K562 (cell line): ENCODE measurements around the gene SFXN3. TPM values are rescaled to one million over a fixed set of nuclear protein-coding genes. Genes with fewer than 3 reads are reported as not detected.
A peak's percentile ranks its signal among the peaks of the same experiment; 100 is the strongest.

Experiments used
- ATAC-seq: fragments of 200-7000 bp; cut with Tn5 transposase; 3 replicates; pipeline ENCODE4 v1.9.1; 2020; ENCODE audit warnings: moderate library complexity
- BruUV-seq: library from RNA; stranded (reverse); fragments of 400-500 nt; replicated peaks from 2 replicates; lab custom pipeline; 2021; lab: Mats Ljungman, UMichigan
- CTCF ChIA-PET: fragments of 300-600 bp; formaldehyde crosslinking; extraction: SDS; loops from one replicate; lab custom pipeline; 2021; ENCODE audit warnings: low intra/inter-chr PET ratio; lab: Yijun Ruan, JAX
- POLR2A ChIA-PET: fragments of 300-600, 350-650 bp; sonication (Branson Sonifier 250); formaldehyde crosslinking; extraction: SDS; loops from one replicate; lab custom pipeline; 2021; ENCODE audit warnings: antibody characterized with exemption, inconsistent platforms; lab: Yijun Ruan, JAX
- DNase-seq, 4 experiments: peaks; one replicate each; pipeline versions ENCODE4 v3.0.0 to v3.0.0-alpha.2; 2011 to 2018; ENCODE audit warnings: low spot score in 3 of 4, mixed read lengths in 3 of 4; ENCODE audit errors: extremely low read depth in 1 of 4
- FAIRE-seq: peaks from 2 replicates; lab custom pipeline; 2011; peaks lifted over from hg19 to GRCh38; lab: Jason Lieb, UNC
- H2AFZ ChIP-seq: 2 replicates; pipeline ENCODE4 v1.6.0; 2011; ENCODE audit warnings: low read depth, low read length, control low read depth, inconsistent platforms
- H3K27ac ChIP-seq: fragments of 200-600 bp; 3 replicates; pipeline ENCODE4 v1.8.0; 2011; ENCODE audit warnings: low read depth, mild to moderate bottlenecking, control low read depth, inconsistent platforms, low read length, moderate library complexity, mixed read lengths; ENCODE audit errors: extremely low read depth
- H3K27me3 ChIP-seq, 2 experiments: fragments of 300-600 bp in 1 of 2; 2 replicates in 1 of 2; 3 replicates in 1 of 2; pipeline versions ENCODE4 v1.6.0 to v1.8.0; 2011; ENCODE audit warnings: inconsistent platforms in 2 of 2, low read length in 2 of 2, mild to moderate bottlenecking in 1 of 2, mixed read lengths in 1 of 2, moderate library complexity in 1 of 2; ENCODE audit not compliant: control insufficient read depth in 2 of 2, insufficient read depth in 2 of 2
- H3K36me3 ChIP-seq: fragments of 300-600 bp; 3 replicates; pipeline ENCODE4 v1.8.0; 2011; ENCODE audit warnings: mild to moderate bottlenecking, low read length, inconsistent platforms; ENCODE audit not compliant: control insufficient read depth, insufficient read depth
- H3K4me1 ChIP-seq, 2 experiments: fragments of 200-600 bp in 1 of 2; replicated peaks in 1 of 2; 2 replicates in 1 of 2; 3 replicates in 1 of 2; pipeline versions ENCODE4 v1.5.1 to v1.8.0; 2011; ENCODE audit warnings: inconsistent platforms in 2 of 2, low read length in 2 of 2, mild to moderate bottlenecking in 1 of 2, mixed read lengths in 1 of 2, moderate library complexity in 1 of 2; ENCODE audit not compliant: control insufficient read depth in 2 of 2, insufficient read depth in 2 of 2
- H3K4me2 ChIP-seq: 2 replicates; pipeline ENCODE4 v1.6.1; 2011; ENCODE audit warnings: low read length, control low read depth, inconsistent platforms, mixed read lengths; ENCODE audit not compliant: insufficient read depth
- H3K4me3 ChIP-seq: fragments of 200-600 bp; sonication (generic), shearing (Covaris generic); 2 replicates; pipeline ENCODE4 v1.5.1; 2016; ENCODE audit warnings: control low read depth, inconsistent platforms
- H3K79me2 ChIP-seq: fragments of 200-600 bp; 3 replicates; pipeline ENCODE4 v1.8.0; 2011; ENCODE audit warnings: low read length, inconsistent platforms; ENCODE audit not compliant: control insufficient read depth, insufficient read depth
- H3K9ac ChIP-seq, 2 experiments: 2 replicates each; pipeline versions ENCODE4 v1.6.0 to v1.6.1; 2011; ENCODE audit warnings: low read depth in 2 of 2, low read length in 2 of 2, control low read depth in 1 of 2, inconsistent platforms in 1 of 2, mild to moderate bottlenecking in 1 of 2, mixed read lengths in 1 of 2; ENCODE audit not compliant: insufficient read depth in 1 of 2
- H3K9me1 ChIP-seq: one replicate; pipeline ENCODE4 v1.6.0; 2011; ENCODE audit warnings: inconsistent platforms, mild to moderate bottlenecking, low read length, moderate library complexity; ENCODE audit not compliant: control insufficient read depth, insufficient read depth
- H3K9me3 ChIP-seq: replicated peaks from 2 replicates; pipeline ENCODE4 v1.5.1; 2011; ENCODE audit warnings: low read depth, low read length, inconsistent platforms; ENCODE audit not compliant: control insufficient read depth, insufficient read depth
- H4K20me1 ChIP-seq: replicated peaks from 2 replicates; pipeline ENCODE4 v1.6.1; 2011; ENCODE audit warnings: low read length, inconsistent platforms, mixed read lengths; ENCODE audit not compliant: control insufficient read depth, insufficient read depth
- BRF1 ChIP-seq: IDR thresholded peaks from 3 replicates; pipeline ENCODE4 v1.6.1; 2011; ENCODE audit warnings: borderline replicate concordance, mild to moderate bottlenecking; ENCODE audit not compliant: insufficient read length; ENCODE audit errors: extremely low read depth
- HMGN3 ChIP-seq: IDR thresholded peaks from 2 replicates; pipeline ENCODE4 v1.6.1; 2011; ENCODE audit warnings: borderline replicate concordance, low read depth, mild to moderate bottlenecking, mixed read lengths, low read length; ENCODE audit not compliant: insufficient read length; ENCODE audit errors: extremely low read depth
- ID3 ChIP-seq, 2 experiments: fragments of 250-450 bp in 1 of 2; fragments of 450-650 bp in 1 of 2; sonication (Bioruptor Pico) in 1 of 2; IDR thresholded peaks; 2 replicates each; pipeline versions ENCODE4 v1.6.1 to v1.8.0; 2016 to 2021; ENCODE audit warnings: mild to moderate bottlenecking in 2 of 2, moderate library complexity in 2 of 2, missing compliant biosample characterization in 1 of 2, missing genetic modification characterization in 1 of 2
- MBD2 ChIP-seq: sonication (generic); IDR thresholded peaks from 2 replicates; pipeline ENCODE4 v1.6.1; 2016; ENCODE audit warnings: low read depth, borderline replicate concordance
- NFIC ChIP-seq: fragments of 450-650 bp; IDR thresholded peaks from 2 replicates; pipeline ENCODE4 v1.6.1; 2017; ENCODE audit warnings: mild to moderate bottlenecking, inconsistent platforms
- ZNF436 ChIP-seq: fragments of 250-450, 450-650 bp; sonication (Bioruptor Pico); formaldehyde crosslinking; IDR thresholded peaks from 2 replicates; pipeline ENCODE4 v1.7.0; 2020; ENCODE audit warnings: mild to moderate bottlenecking
- WGBS: fragments of 100-300 bp; shearing (Covaris generic); methylation state at CpG from one replicate; pipeline ENCODE4 v1.1.6; 2016; ENCODE audit warnings: low coverage, mixed read lengths; ENCODE audit not compliant: insufficient coverage; ENCODE audit errors: missing lambda C conversion rate; 5-methylcytosine and 5-hydroxymethylcytosine counted together
- in situ Hi-C: fragments of 300-500 bp; cut with MboI; formaldehyde crosslinking; loops from 4 replicates; pipeline ENCODE4 v1.15.0; 2018; ENCODE audit warnings: inconsistent platforms, mixed read lengths
- intact Hi-C: fragments of 100-400 bp; cut with micrococcal nuclease; formaldehyde crosslinking; loops from 2 replicates; pipeline ENCODE4 v1.14.2; 2022
- polyA plus RNA-seq, 8 experiments: library from polyadenylated mRNA; depleted of rRNA in 4 of 8; stranded (reverse) in 5 of 8; unstranded in 3 of 8; fragments of >200 nt; fragmentation: Nextera tagmentation in 2 of 8; fragmentation: Illumina TruSeq in 1 of 8; extraction: Ambion mirVana in 2 of 8; extraction: Trizol in 1 of 8; gene quantifications; 2 replicates each; pipeline versions ENCODE4 v1.2.1 to v1.2.3, GENCODE V29; 2011 to 2014; ENCODE audit warnings: inconsistent platforms in 1 of 8, missing spikeins in 1 of 8
- total RNA-seq, 7 experiments: library from RNA; depleted of rRNA in 6 of 7; stranded (reverse); fragments of >200 nt in 6 of 7; fragmentation: Illumina TruSeq in 2 of 7; extraction: Trizol in 2 of 7; gene quantifications; 2 replicates each; pipeline versions ENCODE4 v1.2.1 to v1.2.3, GENCODE V29; 2011 to 2021; ENCODE audit warnings: low replicate concordance in 1 of 7

Gene SFXN3
- total and polyA plus RNA-seq, 9 of the 15 experiments (the other 6 are each of a cell fraction or from before 2014, with no cell fraction given) = 0.24 to 4.6 (median 0.86) TPM

DNA sequence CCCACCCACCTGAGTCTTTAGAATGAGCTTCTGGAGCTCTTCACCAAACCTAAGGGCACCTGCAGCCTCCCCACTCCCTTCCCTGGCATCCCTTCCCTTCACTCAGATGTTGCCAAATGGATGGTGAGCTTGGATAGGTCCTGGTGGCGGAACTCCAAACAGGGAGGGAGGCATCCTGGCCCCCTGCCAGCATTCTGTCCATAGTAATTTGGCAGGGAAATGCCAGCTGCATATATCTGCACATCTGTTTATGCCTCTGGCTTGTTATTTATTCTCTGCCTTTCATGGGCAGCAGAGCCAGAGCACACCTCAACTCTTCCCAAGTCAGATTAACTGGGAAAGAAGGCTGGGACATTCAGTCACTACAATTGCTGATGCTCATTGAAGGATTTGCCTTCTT is 48.8 kb downstream of the SFXN3 start:
- ATAC-seq (no peak), DNase-seq (no peak), FAIRE-seq (no peak)
- POLR2A ChIA-PET = interaction anchor here (0.6 kb wide), 1 partner anchor 121 kb away, joined by 3 read pairs; no protein-coding TSS in a partner anchor
- Histone ChIP-seq H3K9ac (no peak overlapping the region), H4K20me1 (no peaks in the 10 kb centered on the region), H3K27ac (no peak overlapping the region), H3K9me3 (no peaks in the 10 kb centered on the region), H3K9me1 (no peaks in the 10 kb centered on the region), H2AFZ (no peak overlapping the region), H3K27me3 (peaks cover 6 to 16% of the 10 kb centered on the region in 2 experiments; a peak in 4 of 5 replicates), H3K4me2 (no peak overlapping the region), H3K4me3 (no peak overlapping the region)
- WGBS = 0% methylated on average over 1 of the region's 1 CpG
- in situ Hi-C loops (no loop called here), intact Hi-C loops (no loop called here)
- CTCF ChIA-PET = no interaction called here
- BruUV-seq = no TSS peak
- TF ChIP-seq ID3 (CRISPR knock-in tag; IDR thresholded peaks at IDR 0.05) = no peak
- TF ChIP-seq ID3 (tag; IDR thresholded peaks at IDR 0.05) = no peak
- TF ChIP-seq BRF1 = no peak
- TF ChIP-seq HMGN3 = no peak
- no peak for TF ChIP-seq ZNF436 (CRISPR knock-in tag)
- TF ChIP-seq NFIC = peak; percentile 49; the same call in 1 of the 2 replicates
- no peak for TF ChIP-seq MBD2
- TF ChIP-seq, all 486 proteins: peak for 1
- Histone ChIP-seq H3K4me1 (no peaks in the 10 kb centered on the region; a peak in 1 of 5 replicates), H3K79me2 (no peaks in the 10 kb centered on the region), H3K36me3 (no peaks in the 10 kb centered on the region)
